Stimulated activated naive CD8-positive, alpha-beta T cell treated with anti-CD3 and anti-CD28 coated beads, Interleukin-15, amount 100 ng/mL, for 72 hours (primary cell): ENCODE data around the gene CHRNE.

Experiments used
- ATAC-seq: fragments of 150-1000 bp; cut with Tn5 transposase; 2 replicates; pipeline ENCODE4 v1.10.0; 2021; ENCODE audit warnings: mild to moderate bottlenecking, moderate library complexity
- DNase-seq, 2 donors: peaks; one replicate each; pipeline ENCODE4 v3.0.0; 2021 to 2022
- H3K27ac Mint-ChIP-seq, 2 donors: one replicate each; pipeline ENCODE4 v1.8.0; 2022; ENCODE audit warnings: mild to moderate bottlenecking in 2 of 2, mixed read lengths in 2 of 2, moderate library complexity in 2 of 2
- H3K27me3 Mint-ChIP-seq: one replicate; pipeline ENCODE4 v1.8.0; 2022; ENCODE audit warnings: mixed read lengths
- H3K4me1 Mint-ChIP-seq: one replicate; pipeline ENCODE4 v1.8.0; 2022; ENCODE audit warnings: mild to moderate bottlenecking, mixed read lengths
- H3K4me3 Mint-ChIP-seq, 2 donors: one replicate each; pipeline ENCODE4 v1.8.0; 2022; ENCODE audit warnings: mild to moderate bottlenecking in 2 of 2, mixed read lengths in 2 of 2, moderate library complexity in 1 of 2
- H3K9me3 Mint-ChIP-seq, 2 donors: one replicate each; pipeline ENCODE4 v1.8.0; 2022; ENCODE audit warnings: mixed read lengths in 2 of 2

The CHRNE gene

GRCh38 chr17:4903051-4903818 is at the start of gene CHRNE:
CHRNE (minus strand) TSS chr17:4903098; CDS start chr17:4903063, 35 bp downstream.
- no peaks in the 10 kb centered on the region for H3K27me3 Mint-ChIP-seq

GRCh38 chr17:4951486-4951885 is 48.6 kb upstream of the CHRNE start:
- ATAC-seq (no peak), DNase-seq (no peak)
- Mint-ChIP-seq H3K27me3 (no peaks in the 10 kb centered on the region), H3K4me3 (peak overlapping the region; percentile 93 to 94), H3K4me1 (peaks cover 29% of the 10 kb centered on the region), H3K9me3 (no peaks in the 10 kb centered on the region), H3K27ac (no peak overlapping the region)

More at GRCh38 chr17:4903051-4903818, at the start of gene CHRNE:
- peak; percentile 55 for ATAC-seq
- Mint-ChIP-seq H3K9me3 (no peaks in the 10 kb centered on the region), H3K4me3 (peak within 1 kb of the TSS; percentile 53 to 71), H3K4me1 (peaks cover 52% of the 10 kb centered on the region), H3K27ac (peak within 1 kb of the TSS; percentile 2 to 51)
- peak; percentile 70 to 75 for DNase-seq

- Mint-ChIP-seq H3K4me1 (peaks cover 24% of the 10 kb centered on the region), H3K4me3 (peak within 1 kb of the TSS; percentile 93 to 94), H3K9me3 (no peaks in the 10 kb centered on the region), H3K27me3 (no peaks in the 10 kb centered on the region), H3K27ac (peak within 1 kb of the TSS; percentile 94 to 96)
- no peak for DNase-seq
- ATAC-seq: no peak
Measured at GRCh38 chr17:4950746-4951204, 47.9 kb upstream of the CHRNE start, which contains the start of gene ENO3. ENO3 (plus strand) TSS chr17:4951119; CDS start chr17:4951830, 711 bp downstream.

DNA sequence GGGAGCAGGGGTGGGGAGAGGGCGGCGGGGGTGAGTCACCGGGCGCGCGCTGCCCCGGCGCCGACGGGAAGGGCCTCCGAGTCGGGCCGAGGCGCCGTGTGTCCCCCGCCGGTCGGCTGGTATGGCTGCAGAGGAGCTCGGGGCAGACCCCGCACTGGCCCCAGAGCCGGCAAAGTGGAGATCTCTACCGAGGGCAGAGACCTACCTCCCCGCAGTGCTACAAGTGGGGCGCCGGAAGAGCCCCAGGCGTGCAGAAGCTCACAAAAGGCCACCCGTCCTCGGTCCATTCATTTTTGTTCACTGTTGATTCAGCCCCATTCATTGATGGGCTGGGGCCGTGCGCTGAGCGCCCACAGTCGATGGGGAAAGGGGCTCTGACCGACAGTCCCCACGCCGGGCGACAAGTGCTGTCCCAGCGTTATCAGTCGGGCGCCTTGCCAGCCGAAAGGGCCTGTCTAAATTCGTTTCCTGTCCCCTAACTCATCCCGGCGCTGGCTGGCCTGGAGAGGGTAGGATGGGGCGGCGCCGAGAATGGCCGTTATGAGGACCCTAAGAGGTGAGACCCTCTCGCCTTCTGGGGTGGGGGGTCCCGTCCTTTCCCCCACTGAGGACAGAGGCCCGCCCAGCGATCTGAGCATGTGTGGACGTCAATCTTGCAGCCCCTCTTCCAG is 47.3 kb upstream of the CHRNE start:
- DNase-seq: peak; percentile 51 to 63
- no peaks in the 10 kb centered on the region for H3K27me3 Mint-ChIP-seq
- peaks cover 29% of the 10 kb centered on the region for H3K4me1 Mint-ChIP-seq

DNA sequence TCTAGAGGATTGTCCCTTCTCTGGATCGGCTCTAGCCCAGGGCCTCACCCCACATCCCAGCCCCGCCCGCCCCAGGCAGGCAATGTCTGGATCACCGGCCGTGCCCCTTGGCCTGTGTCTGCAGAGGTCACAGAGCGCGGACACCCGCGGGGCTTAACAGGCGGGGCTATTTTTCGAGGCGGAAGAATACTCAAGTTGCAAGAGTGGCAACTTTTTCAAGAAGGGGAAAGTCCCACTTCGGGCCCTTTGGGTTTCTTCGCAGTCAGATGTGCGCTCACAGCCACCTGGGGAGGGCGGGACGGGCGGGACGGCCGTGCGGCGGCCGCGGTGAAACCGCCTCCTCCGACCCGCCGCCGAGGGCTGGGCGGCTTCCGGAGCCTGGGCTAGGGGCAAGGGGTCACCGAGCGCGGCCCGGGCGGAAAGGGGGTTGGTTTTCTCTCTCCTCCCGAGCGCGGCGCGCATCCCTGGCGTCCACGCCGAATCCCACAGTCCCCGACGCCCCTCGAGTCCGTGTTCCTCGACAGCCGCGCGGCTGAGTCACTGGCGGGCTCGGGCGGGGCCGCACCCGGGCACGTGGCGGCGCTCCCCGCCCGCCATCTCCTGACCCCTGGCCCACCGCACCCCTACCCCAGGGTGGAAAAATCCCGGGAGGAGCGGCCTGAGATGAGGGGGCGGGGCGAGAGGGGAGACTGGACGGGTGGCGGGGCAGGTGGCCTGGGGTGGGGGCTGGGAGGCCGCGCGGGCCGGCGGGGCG is 46.6 kb upstream of the CHRNE start:
- Mint-ChIP-seq H3K4me1 (peaks cover 36% of the 10 kb centered on the region), H3K9me3 (no peaks in the 10 kb centered on the region), H3K27ac (peak overlapping the region; percentile 55 to 94), H3K27me3 (no peaks in the 10 kb centered on the region), H3K4me3 (peak overlapping the region; percentile 93 to 94)
- ATAC-seq: peak; percentile 45
- DNase-seq: peak; percentile 84 to 86

More for the DNA sequence above, 47.3 kb upstream of the CHRNE start:
- ATAC-seq: peak; percentile 11
- Mint-ChIP-seq H3K27ac (peak overlapping the region; percentile 94 to 96), H3K9me3 (no peaks in the 10 kb centered on the region), H3K4me3 (peak overlapping the region; percentile 93 to 94)

- Mint-ChIP-seq H3K9me3 (no peaks in the 10 kb centered on the region), H3K4me1 (peaks cover 42% of the 10 kb centered on the region), H3K27ac (peak overlapping the region; percentile 96 to 97), H3K27me3 (no peaks in the 10 kb centered on the region), H3K4me3 (peak overlapping the region; percentile 93 to 94)
- ATAC-seq (peak; percentile 53), DNase-seq (peak in 1 of 2 donors; percentile 87)
Measured at GRCh38 chr17:4948931-4949320, 46.0 kb upstream of the CHRNE start.

GRCh38 chr17:4948166-4948930 is 45.5 kb upstream of the CHRNE start, which contains the start of gene PFN1:
PFN1 (minus strand) TSS chr17:4948530; CDS start chr17:4948394, 136 bp downstream.
- peak within 1 kb of the TSS; percentile 93 to 94 for H3K4me3 Mint-ChIP-seq
- DNase-seq: peak; percentile 86 to 88
- no peaks in the 10 kb centered on the region for H3K9me3 Mint-ChIP-seq
- H3K27ac Mint-ChIP-seq: peak within 1 kb of the TSS; percentile 98 to 99
- peak; percentile 35 for ATAC-seq
- peaks cover 47% of the 10 kb centered on the region for H3K4me1 Mint-ChIP-seq
- no peaks in the 10 kb centered on the region for H3K27me3 Mint-ChIP-seq

- Mint-ChIP-seq H3K27me3 (no peaks in the 10 kb centered on the region), H3K4me1 (peaks cover 55% of the 10 kb centered on the region), H3K4me3 (peak overlapping the region; percentile 93 to 94), H3K9me3 (no peaks in the 10 kb centered on the region), H3K27ac (peak overlapping the region; percentile 98 to 99)
- DNase-seq: peak; percentile 75 to 89
- ATAC-seq: peak; percentile 37
Measured at GRCh38 chr17:4947411-4948165, 44.7 kb upstream of the CHRNE start.

DNA sequence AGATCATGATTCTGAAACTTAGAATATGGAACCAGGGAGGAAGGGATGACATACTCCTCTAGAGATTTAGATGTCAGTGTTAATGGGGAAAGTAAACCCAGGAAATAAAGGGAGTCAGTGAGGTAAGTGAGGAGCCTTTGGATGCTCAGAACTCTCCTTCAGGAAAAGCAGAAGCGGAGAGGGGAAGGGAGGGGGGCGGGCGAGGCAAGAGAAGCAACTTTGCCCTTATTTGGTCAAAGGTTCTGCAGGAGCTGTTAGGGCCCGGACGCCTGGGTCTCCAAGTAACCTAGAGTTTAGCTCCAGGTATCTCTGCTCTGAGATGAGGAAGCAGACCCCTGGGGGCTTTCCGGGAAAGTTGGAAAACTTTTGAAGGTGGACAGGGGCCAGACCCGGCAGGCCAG is 44.1 kb upstream of the CHRNE start:
- ATAC-seq: no peak
- no peaks in the 10 kb centered on the region for H3K9me3 Mint-ChIP-seq
- no peaks in the 10 kb centered on the region for H3K27me3 Mint-ChIP-seq
- H3K27ac Mint-ChIP-seq: peak overlapping the region; percentile 93 to 98
- no peak for DNase-seq
- H3K4me3 Mint-ChIP-seq: peak overlapping the region; percentile 93 to 94
- peaks cover 60% of the 10 kb centered on the region for H3K4me1 Mint-ChIP-seq

DNA sequence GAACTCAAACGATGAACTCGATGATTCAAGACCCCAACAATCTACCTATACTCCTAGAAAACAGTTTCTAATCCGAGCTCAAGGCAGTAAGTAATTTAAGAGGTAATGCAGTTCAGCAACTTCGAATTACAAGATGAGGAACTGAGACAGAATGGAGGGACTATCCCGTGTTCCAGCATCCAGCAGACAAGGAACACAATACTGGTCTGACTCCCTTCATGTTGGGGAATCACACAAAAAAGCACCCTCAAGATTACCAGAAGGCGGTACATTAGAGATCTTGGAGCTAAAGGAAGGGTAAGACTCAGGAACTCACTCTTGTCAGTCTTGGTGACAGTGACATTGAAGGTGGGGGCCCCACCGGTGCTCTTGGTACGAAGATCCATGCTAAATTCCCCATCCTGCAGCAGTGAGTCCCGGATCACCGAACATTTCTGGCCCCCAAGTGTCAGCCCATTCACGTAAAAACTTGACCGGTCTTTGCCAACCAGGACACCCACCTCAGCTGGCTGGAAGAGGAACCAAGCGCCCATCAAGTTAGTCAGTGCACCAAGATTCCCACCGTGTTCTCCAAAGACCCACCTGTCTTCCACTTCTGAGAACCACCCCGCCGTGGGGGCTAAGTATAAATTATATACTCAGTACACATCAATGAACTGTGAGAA is 43.5 kb upstream of the CHRNE start:
- H3K27me3 Mint-ChIP-seq: no peaks in the 10 kb centered on the region
- peaks cover 60% of the 10 kb centered on the region for H3K4me1 Mint-ChIP-seq
- peak overlapping the region; percentile 93 to 94 for H3K4me3 Mint-ChIP-seq
- no peaks in the 10 kb centered on the region for H3K9me3 Mint-ChIP-seq
- no peak for DNase-seq
- ATAC-seq: no peak
- peak overlapping the region; percentile 93 to 98 for H3K27ac Mint-ChIP-seq

GRCh38 chr17:4945944-4946280 is 43.0 kb upstream of the CHRNE start:
- H3K27me3 Mint-ChIP-seq: no peaks in the 10 kb centered on the region
- H3K4me3 Mint-ChIP-seq: peak overlapping the region; percentile 93 to 94
- no peak for DNase-seq
- no peak for ATAC-seq
- no peaks in the 10 kb centered on the region for H3K9me3 Mint-ChIP-seq
- peaks cover 57% of the 10 kb centered on the region for H3K4me1 Mint-ChIP-seq
- peak overlapping the region; percentile 93 to 98 for H3K27ac Mint-ChIP-seq

GRCh38 chr17:4945176-4945943 is 42.5 kb upstream of the CHRNE start:
- Mint-ChIP-seq H3K4me3 (peak overlapping the region; percentile 93 to 94), H3K9me3 (no peaks in the 10 kb centered on the region), H3K4me1 (peaks cover 52% of the 10 kb centered on the region), H3K27me3 (no peaks in the 10 kb centered on the region), H3K27ac (peak overlapping the region; percentile 93 to 97)
- DNase-seq (peak; percentile 81 to 89), ATAC-seq (peak; percentile 56)

DNA sequence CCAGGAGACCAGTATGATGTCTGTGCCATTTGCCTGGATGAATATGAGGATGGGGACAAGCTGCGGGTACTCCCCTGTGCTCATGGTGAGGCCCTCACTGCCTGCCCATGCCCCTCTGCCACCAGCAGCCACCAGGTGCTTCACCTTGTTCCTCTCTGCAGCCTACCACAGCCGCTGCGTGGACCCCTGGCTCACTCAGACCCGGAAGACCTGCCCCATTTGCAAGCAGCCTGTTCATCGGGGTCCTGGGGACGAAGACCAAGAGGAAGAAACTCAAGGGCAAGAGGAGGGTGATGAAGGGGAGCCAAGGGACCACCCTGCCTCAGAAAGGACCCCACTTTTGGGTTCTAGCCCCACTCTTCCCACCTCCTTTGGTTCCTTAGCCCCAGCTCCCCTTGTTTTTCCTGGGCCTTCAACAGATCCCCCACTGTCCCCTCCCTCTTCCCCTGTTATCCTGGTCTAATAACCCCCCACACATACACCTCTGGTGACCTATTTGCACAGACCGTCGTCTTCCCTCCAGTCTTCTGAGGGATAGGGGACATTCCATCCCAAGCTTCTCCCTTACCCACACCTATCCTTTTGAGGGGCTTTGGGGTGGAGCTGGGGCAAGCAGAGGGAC is 41.8 kb upstream of the CHRNE start:
- ATAC-seq: peak; percentile 0
- Mint-ChIP-seq H3K27me3 (no peaks in the 10 kb centered on the region), H3K4me3 (peak overlapping the region; percentile 93 to 94), H3K27ac (peak overlapping the region; percentile 93 to 97), H3K9me3 (no peaks in the 10 kb centered on the region), H3K4me1 (peaks cover 48% of the 10 kb centered on the region)
- peak; percentile 49 to 64 for DNase-seq
